Activated CD4-positive, alpha-beta T cell treated with anti-CD3 and anti-CD28 coated beads, Interleukin-2, amount 50 U/mL, for 24 hours (primary cell): Measurements from ENCODE around the gene CEP63.

ENCODE experiments used
- DNase-seq, 2 donors: peaks; one replicate each; pipeline ENCODE4 v3.0.0-alpha.2; 2020; ENCODE audit warnings: low read depth in 1 of 2, low spot score in 1 of 2

Gene CEP63

DNA sequence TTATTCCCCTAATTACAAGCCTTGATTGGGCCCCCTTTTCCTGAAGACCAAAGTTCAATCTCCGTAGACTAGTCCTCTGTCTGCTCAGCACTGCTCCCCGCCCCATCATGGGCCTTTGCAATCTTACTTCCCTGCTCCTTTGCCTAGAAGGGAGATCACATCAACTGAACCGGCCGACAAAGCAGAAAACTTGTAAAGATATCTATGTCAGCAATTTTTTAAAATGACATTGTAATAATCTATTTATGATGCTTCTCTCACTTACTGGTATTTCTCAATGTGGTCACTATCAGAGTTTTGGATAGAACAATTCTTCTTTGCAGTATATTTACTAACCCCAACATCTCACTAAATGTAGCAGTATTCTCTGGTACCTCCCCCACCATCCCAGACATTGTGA is 17.3 kb upstream of the CEP63 start:
- no peak for DNase-seq

DNA sequence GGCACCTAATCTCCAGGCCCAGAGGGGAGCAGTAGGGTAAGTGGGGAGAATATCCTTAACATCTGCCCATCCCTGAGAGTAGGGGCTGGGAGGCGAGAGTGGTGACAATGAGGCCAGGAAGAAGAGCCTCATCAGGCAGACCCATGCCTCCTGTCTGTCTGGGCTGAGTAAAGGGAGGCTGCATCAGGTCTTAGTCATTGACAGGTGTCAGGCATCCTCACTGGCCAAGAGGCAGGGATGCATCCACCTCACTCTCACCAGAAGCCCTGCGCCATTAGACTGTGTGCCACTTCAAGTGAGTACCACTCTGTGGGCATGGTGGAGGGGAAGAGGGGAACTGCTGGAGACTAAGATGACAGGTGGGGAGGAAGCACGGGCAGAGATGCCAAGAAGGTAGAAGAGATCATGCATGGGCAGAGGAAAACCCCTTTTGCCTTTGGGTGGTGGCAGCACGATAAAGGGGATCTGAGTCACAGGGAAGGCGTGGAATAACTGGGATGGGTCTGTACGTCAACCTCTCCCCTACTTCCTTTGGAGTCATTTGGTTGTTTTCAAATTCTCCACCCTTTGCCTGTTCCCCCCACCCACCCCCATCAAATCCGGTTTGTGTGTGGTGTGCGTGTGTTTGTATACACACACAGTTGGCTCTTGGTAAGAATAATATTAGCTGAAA is 14.2 kb upstream of the CEP63 start:
- DNase-seq, result no peak

DNA sequence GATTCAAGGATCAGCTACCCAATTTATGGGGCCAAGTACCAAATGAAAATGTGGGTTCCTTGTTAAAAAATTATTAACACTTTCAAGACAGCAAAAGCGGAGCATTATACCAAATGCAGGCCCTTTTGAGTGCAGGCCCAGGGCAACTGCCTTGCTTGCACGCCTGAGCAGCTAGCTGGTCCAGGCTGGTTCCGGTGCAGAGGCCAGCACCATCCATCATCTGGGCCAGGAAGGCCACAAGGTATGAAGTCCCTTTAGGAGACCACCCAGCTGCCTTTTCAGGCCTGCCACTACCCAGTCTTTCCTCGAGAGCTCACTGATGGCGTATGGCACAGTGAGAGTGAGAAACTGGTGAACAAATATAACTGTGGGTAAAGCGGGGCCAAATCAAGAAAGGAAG is 13.0 kb upstream of the CEP63 start:
- no peak for DNase-seq

DNA sequence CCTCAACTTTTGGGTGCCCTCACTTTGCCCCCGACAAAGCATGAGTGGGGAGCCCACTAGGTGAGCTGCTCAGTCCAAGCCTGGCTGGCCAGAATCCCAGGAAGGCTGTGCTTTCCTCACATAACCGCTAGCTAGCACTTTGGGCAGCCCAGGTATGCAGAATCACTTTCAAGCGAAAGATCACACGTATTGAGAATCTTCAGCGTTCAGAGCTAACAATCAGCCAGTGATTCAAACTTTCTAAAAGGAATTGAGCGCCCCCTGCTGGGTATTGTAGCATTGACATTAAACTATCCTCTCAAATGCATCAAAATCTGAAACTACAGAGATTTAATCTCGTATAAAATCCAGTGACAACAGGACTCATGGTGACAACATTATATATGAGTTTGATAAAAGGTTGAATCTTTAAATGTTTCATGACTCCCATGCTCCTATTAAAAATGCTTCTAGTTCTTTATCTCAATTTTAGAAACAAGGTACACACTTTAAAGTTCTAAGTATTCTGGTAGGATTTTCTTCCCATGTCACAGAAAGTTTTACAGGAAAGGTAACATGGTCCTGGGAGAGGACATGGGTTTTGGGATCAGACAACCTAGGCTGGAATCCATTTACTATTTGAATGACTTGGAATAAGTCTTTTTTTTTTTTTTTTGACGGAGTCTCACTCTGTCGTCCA is 11.8 kb upstream of the CEP63 start:
- peak; percentile 54 to 77 for DNase-seq

DNA sequence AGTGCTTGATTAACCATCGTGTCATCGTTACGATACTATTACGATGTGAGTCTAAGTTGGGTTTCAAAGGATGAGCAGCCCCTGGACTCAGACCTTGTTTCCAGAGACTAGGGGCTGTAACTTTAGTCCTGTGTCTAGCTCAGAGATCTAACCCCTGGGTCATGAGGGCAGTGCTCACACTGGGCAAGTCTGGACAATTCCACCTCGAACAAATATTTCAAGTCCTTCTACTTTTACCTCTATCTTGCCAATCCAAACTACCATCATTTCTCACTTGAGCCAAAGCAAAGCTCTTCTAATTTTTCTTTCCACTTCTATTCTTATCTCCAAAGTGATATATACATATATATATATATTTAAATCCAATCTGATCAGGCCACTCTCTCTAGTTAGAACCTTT is 10.9 kb upstream of the CEP63 start:
- DNase-seq, result no peak

DNA sequence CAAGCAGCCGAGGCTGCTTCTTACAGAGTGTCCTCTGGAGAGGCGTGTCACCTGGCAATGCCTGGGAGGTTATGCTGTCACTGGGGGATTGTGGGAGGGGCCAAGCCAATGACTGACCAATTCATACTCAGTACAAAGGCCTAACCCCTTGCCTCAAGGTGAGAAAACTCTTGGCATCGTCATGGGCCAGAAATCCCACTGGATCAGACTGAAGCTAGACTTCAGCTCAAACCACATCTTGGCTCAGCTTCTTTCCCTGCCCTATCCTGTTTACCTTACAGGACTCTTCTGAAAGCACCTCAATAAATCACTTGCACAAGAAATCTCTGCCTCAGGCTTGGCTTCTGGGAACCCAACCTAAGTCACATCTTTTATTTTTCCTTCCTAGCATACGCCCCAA is 9.6 kb upstream of the CEP63 start:
- DNase-seq, result no peak

DNA sequence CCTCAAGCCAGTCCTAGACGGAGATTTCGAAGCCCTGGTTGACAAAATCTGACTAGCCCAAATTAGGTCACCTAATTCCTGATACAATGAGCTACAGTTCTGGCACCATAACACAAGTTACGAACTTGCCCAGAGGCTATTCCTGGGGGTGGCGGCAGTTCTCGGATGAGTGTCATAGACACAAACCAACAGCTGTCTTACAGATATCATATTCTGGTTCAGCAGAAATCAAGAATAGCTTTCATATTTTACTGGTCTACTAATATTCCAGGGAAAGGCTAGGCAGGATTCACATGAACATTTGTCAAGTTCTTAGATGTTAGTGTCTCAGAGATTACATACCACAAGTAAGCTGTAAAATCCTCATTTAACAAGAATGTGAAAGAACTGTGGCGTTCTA is 8.9 kb upstream of the CEP63 start:
- DNase-seq, result no peak

DNA sequence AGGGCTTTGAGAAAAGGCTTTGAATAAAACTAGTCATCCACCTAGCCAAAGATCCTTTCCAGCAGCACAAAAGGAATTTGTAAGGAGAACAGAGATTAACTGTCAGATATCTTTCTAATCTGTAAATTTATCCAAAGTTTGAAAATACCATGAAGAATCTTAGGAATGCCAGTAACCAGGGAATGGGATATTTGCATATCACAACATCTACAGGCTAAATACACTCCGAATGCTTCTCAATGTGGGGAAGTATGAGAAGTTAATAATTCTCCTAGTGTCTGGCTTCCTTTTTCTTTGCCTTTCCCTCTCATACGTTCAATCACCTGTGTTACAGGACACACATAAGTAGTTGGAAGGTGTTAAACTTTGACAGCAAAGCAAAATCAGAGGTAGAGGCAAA is 7.9 kb upstream of the CEP63 start:
- DNase-seq, result no peak

DNA sequence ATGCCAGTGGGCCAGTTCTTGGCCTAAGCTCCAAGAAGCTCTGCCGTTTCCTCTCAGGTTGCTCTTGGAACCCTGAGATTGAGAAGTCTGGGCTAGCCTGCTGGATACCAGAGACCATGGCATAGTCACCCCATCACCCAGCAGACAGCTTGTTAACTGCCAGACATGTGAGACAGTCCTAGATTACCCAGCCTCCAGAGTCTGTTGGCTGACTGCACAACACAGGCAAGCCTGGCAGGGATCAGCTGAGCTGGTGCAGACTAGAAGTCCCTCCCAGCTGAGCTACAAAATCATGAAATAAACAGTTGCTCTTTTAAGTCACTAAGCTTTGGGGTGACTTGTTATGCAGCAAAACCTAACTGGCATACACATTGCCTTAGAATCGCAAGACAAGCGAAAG is 5.3 kb upstream of the CEP63 start:
- DNase-seq, result no peak

DNA sequence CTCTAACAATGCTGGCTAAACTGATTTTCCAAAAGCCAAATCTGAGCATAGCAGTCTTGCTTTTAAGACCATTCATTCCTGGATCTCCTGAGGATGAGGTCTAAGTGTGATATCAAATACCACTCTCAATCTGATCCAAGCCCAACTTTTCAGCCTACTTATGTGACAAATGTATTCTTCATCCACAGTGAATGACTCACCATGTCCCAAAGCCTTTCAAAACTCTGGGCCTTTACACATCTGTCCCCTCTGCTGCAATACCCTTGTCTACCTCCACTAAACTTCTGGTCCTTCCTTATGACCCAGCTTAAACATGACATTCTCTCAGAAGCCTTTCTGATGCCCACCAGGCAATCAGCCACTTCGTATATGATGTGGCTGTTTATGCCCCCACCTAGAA is 4.7 kb upstream of the CEP63 start:
- no peak for DNase-seq

DNA sequence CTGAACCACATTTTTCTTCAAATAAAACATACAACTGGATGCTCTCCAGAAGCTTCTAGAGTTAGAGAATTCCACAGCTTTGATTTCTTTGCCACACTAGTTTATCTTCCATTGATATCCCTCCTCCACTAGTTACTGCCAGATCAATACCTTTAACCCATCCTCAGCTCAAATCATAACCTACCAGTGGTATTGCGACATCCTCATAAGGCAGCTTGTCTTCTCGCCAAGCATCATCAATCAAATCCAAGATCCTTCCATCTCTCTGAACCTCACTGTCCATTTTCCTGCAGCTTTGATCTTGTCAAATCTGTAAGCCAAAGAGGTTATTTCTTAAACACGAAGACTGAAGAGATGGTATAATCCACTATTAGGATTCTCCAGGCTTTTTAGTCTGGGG is 3.2 kb upstream of the CEP63 start:
- no peak for DNase-seq

DNA sequence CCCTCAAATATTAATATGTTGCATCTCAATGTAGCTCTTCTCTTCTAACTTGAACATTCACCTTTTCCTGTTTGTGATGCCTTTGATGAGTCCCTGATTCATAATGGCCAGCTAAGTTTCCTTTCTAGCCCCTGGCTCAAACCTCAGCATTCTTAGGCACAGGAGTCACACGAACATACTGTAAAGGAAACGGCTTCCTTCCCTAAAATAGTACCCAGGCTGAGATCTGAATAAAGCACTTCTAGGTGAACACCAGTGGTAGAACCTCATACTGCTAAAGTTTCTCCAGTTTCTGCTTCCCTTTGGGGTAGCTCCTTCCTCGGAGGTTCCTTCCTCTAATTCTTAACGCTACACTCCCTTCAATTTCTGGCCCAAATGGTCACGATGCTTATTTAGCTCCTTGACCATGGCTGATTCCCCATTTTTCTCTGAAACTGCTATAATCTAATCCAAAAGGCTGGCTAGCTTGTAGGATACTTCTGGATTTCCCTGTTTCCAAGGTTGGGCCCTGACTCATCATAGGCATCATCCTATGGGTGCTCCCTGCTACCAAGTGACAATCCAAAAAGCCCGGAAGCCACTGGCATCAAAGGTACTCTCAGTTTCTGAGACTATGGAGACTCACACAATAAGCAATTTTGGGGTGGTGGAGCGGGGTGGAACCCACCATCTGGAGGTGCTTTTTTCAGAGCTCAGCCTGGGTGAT is 2.5 kb upstream of the CEP63 start:
- DNase-seq, result no peak

DNA sequence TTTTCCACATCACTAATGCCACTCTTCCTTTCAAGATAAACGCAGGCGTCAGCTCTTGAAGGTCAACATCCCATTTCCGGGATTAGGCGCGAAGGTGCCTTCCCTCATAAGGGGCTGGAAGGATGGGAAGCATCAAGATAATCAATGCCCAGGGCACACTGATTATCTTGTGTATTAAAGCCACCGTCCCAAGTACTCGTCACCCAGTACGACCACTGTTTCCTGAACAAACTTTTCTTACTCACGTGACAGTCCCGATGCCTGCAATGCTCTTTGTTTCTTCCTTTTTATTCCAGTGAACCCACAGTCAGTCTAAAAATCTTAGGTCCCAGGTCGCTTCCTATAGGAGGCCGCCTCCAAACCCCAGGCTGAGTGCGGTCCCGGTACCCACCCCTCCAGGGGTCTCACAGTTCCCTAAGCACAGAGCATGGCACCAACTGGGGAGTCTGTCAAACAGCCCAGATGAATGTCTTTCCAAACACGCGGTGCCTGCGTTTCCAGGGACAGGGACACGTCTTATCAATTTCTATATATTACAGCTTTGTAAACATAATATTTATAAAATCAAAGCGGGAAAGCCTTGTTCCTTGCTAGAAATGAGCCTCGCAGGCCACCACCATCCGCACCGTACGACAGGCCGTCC is 661 bp upstream of the CEP63 start:
- DNase-seq, result peak in 1 of 2 donors; percentile 9

DNA sequence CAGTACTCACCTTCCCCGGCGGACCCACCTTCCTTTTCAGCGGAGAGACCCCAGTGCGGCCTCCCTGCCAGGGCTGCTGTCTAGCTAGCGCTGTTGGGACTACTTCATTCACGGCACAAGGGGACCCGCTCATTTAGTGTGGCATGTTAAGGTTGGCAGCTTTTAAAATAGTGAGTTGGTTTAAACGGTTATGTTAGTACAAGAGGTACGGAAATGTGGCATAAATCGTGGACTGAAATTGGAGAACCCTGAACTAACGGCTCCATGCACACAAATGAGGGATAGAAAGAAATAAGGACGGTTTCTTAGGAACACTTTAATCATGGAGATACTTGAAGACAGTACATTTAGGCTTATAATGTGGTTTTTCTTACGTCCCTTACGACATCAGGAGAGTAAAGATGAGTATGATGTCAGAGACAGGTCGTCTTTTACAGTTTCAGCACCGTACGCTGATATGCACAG is 752 bp downstream of the CEP63 start:
- peak in 1 of 2 donors; percentile 11 for DNase-seq

DNA sequence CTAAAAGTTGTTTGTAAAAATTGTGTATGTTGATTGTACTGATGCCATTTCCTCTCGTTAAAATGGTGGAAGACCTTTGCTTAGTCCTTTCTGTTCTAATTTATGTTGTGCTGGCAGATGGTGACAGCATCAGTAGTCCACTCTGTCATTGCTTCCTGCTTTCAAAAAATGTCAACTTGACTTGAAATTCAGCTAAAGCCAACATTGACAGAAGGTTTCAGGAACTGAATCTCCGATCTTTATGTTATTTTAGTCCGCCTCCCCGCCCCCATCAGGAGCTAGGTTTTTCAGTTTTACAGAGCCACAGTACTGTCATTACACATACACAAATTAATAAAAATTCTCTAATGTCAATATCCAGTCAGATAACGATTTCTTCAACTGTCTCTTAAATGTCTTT is 1.5 kb downstream of the CEP63 start:
- DNase-seq, result no peak

DNA sequence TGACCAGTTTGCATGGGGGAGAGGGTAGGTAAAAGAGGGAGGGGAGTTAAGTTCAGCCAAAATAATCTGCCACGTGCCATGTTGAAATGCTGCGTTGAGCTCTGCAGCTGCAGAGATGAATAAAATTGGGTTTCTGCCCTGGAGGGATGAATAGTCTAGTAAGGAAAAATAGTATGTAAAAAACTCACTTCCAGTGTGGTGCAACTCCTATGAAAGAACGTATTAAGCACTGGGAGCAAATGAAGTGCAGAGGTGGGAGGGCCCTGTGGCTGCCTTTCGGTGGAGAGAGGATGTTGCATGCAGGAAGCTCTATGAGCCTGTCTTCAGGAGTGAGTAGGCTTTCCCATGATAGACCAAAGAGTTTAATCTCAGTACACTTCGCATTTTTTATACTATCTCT is 8.6 kb downstream of the CEP63 start:
- DNase-seq, result no peak

DNA sequence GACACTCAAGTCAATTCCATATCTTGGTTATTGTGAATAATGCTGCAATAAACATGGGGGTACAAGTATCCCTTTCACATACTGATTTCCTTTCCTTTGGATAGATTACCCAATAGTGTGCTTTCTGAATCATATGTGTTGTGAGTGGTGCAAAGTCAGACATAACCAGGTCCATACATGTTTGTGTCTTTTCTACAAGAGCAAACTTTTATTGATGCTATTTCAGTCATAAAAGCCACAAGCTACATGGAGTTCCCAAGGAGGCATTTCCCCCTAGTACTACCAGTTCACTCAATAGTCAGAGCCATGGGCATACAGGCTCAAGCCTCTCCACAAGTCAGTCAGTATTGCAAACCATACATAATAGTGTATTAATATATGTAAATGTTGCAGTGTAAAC is 10.1 kb downstream of the CEP63 start:
- no peak for DNase-seq

DNA sequence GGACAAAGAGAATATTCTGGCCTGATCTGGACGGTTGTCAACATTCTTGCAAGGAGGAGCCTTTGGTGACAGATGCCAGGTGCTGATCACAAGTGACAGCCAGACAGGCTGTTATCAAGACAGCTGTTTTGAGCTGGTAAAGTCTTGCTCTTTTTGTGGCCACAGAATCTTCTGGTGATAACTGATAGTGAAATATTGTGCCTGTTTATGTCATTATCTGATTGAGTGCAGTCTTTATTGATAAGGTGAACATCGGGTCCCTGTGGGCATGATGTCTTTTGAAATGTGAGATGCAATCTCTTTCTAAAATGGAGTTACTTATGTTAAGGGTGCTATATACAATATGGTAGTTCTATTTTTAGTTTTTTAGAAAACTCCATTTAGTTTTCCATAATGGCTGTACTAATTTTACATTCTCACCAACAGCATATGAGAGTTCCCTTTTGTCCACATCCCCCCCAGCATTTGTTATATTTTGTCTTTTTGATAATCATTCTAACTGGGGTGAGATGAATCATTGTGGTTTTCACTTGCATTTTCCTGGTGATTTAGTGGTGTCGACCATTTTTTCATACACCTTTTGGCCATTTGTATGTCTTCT is 10.7 kb downstream of the CEP63 start:
- no peak for DNase-seq

DNA sequence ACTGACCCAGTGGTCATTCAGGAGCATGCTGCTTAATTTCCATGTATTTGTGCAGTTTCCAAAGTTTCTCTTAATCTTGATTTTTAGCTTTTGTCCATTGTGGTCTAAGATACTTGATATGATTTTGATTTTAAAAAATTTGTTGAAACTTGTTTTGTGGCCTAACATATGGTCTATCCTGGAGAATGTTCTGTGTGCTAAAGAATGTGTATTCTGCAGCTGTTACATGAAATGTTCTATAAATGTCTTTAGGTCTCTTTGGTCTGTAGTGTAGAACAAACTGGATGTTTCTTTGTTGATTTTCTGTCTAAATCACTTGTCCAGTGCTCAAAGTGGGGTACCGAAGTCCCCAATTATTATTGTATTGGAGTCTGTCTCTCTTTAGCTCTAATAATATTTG is 17.4 kb downstream of the CEP63 start:
- no peak for DNase-seq

DNA sequence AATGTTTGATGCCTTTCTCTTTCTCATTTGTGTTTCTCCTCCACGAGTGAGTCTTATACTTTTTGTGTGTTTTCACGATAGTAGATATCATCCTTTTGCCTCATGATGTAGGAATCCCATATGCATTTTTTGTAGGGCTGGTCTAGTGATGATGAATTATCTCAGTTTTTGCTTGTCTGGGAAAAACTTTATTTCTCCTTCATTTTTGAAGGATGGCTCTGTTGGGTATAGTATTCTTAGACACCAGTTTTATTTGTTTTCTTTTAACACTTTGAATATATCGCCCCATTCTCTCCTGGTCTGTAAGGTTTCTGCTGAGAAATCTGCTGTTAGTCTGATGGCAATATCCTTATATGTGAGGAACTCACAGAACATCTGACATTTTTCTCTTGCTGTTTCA is 18.3 kb downstream of the CEP63 start:
- no peak for DNase-seq

DNA sequence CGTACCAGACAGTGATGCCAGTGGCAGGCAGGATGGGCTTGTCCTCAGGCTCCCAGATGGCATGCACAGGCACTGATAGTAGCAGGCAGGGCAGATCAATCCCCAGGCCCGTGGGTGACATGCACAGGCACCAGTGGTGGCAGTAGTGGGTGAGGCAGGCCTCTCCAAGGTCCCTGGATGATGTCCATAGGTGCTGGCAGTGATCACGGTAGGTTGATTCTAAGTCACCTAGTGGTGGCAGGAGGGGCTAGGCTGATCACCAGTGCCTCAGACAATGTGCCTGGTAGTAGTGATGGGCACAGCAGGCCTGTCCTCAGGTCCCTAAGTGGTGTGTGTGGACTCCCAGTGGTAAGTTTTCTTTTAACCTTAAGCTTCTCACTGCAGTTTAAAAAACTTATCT is 19.6 kb downstream of the CEP63 start:
- no peak for DNase-seq

DNA sequence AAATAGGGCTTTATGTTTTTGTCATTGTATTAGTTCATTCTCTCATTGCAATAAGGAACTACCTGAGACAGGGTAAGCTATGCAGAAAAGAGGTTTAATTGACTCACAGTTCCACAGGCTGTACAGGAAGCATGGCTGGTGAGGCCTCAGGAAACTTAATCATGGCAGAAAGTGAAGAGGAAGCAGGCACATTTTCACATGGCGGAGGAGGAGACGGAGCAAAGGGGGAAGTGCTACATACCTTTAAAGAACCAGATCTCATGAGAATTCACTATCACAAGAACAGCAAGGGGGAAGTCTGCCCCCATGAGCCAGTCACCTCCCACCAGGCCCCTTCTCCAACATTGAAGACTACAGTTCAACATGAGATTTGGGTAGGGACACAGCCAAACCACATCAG is 25.6 kb downstream of the CEP63 start:
- DNase-seq, result no peak
